Hepatocyte (in vitro differentiated cells): ENCODE measurements around the gene HTT.

Experiments used
- EZH2 ChIP-seq: fragments of 200-600 bp; sonication (generic); IDR thresholded peaks from 2 replicates; pipeline ENCODE4 v1.6.1; 2016; ENCODE audit warnings: antibody characterized with exemption, mild to moderate bottlenecking, borderline replicate concordance
- EZH2phosphoT487 ChIP-seq: fragments of 200-600 bp; sonication (generic); IDR thresholded peaks from one replicate; pipeline ENCODE4 v1.6.1; 2018; ENCODE audit warnings: antibody characterized with exemption, mild to moderate bottlenecking, low read depth, moderate library complexity; ENCODE audit not compliant: unreplicated experiment, severe bottlenecking
- TF ChIP-seq, protein P1 (sequence below): fragments of 200-600 bp; sonication (generic); IDR thresholded peaks from 2 replicates; pipeline ENCODE4 v1.5.1; 2016; ENCODE audit warnings: antibody characterized with exemption, mild to moderate bottlenecking; ENCODE audit not compliant: poor library complexity

DNA sequence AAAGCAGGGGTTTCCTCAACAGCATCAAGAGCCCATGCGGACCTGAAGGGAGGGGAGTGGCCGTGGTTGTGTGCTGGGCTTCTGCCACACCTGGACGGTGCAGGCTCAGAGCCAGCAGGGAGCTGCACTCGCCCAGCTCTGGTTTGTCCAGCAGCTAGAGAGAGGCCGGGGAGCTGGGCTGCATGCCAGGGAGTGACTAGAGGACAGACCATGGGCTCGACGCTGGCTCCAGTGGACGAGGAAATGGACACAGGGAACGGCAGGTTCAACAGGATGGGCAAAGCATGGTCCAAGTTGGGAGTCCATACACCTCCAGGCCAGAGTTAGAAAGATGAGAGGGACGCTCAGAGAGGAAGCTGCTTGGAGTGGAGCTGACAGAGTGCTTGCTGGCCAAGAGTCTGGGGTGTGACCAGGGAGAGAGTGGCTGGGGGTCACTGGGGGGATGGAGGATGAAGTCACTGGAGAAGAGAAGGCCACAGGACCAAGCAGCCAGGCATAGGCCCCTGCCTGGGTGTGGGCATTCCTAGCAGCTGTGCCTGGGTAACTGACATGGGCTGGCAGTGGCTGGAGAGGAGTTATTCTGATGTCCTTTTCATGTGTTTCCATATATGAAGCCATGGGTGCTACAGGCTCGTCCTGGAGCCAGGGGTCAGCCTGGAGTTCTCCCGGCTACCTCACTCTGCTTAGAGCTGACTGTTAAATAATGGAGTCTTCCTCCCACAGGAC lies 43.0 kb upstream of the HTT start:
- no peak for TF ChIP-seq EZH2phosphoT487
- TF ChIP-seq, protein P1, sequence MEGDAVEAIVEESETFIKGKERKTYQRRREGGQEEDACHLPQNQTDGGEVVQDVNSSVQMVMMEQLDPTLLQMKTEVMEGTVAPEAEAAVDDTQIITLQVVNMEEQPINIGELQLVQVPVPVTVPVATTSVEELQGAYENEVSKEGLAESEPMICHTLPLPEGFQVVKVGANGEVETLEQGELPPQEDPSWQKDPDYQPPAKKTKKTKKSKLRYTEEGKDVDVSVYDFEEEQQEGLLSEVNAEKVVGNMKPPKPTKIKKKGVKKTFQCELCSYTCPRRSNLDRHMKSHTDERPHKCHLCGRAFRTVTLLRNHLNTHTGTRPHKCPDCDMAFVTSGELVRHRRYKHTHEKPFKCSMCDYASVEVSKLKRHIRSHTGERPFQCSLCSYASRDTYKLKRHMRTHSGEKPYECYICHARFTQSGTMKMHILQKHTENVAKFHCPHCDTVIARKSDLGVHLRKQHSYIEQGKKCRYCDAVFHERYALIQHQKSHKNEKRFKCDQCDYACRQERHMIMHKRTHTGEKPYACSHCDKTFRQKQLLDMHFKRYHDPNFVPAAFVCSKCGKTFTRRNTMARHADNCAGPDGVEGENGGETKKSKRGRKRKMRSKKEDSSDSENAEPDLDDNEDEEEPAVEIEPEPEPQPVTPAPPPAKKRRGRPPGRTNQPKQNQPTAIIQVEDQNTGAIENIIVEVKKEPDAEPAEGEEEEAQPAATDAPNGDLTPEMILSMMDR = no peak
- TF ChIP-seq EZH2 = no peak
